Iris pigment epithelial cell (primary cell): Measurements from ENCODE around the gene WEE1.
"Not testable (repeated sequence)": the region's sequence is repeated elsewhere in the genome, so short reads cannot be mapped to it uniquely, and the experiment has no call there.

ENCODE experiments used
- DNase-seq: peaks from one replicate; pipeline ENCODE4 v3.0.0-alpha.2; 2011; ENCODE audit warnings: low read depth

The WEE1 gene

DNA sequence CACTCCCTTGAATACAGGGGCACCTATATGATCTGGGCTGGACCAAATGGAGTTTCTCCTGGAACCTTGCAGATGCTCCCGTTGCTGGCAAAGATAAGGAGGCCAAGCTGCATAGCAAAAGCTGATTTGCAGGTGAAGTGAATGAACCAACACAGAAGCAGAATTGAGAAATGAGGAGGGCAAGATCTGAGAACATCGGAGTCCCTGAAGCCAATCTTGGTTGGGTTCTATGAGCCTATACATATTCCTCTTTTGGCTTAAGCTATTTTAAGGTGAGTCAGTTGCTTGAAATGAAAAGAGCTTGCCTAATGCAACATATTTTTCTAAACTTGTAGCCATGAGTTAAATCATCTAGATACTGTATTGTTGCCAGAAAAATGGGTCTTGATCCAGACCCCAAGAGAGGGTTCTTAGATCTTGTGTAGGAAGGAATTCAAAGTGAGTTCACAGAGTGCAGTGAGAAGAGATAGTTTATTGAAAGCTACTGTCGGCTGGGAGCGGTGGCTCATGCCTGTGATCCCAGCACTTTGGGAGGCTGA is 23.5 kb downstream of the WEE1 start:
- DNase-seq: peak; percentile 25

- no peak for DNase-seq
Measured at GRCh38 chr11:9600166-9600565, 26.7 kb downstream of the WEE1 start.

- DNase-seq: no peak
Measured at GRCh38 chr11:9600644-9601036, 27.2 kb downstream of the WEE1 start.

DNA sequence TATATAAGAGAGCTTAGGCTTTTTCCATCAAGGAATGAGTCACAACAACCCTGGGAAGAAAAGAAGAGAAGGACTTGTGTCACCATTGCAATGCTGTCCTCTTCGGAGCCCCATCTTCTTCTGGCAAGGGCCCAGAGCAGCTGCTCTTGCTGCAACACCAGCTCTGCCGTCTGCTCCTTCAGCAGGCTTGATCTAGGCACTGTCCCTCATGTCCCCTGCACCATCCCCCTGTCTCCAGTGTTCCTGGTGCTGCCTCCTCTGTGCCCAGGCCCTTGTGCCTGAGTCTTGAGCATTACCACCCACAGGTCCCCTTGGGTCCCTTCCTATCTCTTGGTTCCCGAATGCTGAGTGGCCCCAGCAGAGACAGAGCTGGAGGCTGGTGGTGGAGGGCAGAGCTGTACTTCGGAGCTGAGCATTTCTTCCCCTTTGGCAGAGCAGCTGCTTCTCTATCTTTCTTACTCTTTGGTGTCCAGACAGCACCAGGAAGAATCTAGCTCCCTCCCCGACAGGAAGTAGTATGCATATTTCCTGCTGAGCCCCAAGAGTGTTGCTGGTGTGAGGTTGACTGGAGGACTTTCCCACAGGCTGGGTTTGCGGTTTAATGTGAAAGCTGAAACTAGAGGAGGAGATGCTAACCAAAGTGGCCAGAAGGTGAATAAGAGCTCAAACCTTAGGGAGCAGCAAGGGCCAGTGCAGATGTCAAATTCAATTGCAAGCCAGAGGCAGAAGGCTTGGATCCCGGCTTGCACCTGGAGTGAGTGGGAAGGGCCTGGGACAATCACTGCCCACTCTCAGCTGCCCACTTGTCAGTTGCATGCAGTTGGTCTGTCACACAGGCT is 27.8 kb downstream of the WEE1 start:
- peak; percentile 93 for DNase-seq

DNA sequence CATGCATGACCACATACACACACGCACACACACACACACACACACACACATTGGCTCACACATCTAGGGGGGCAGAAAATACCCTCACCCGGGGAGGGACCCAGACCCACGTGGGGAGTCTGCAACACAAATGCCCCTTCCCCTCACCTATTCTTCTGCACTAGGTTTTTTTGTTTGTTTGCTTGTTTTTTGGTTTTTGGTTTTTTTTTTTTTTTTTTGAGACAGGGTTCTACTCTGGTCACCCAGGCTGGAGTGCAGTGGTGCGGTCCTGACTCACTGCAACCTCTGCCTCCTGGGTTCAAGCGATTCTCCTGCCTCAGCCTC is 28.4 kb downstream of the WEE1 start:
- DNase-seq: no peak

- not testable (repeated sequence) for DNase-seq
Measured at GRCh38 chr11:9603214-9603613, 29.7 kb downstream of the WEE1 start.

- DNase-seq: peak; percentile 7
Measured at GRCh38 chr11:9604134-9604533, 30.7 kb downstream of the WEE1 start.

- DNase-seq: no peak
Measured at GRCh38 chr11:9605742-9606141, 32.3 kb downstream of the WEE1 start.

GRCh38 chr11:9606809-9607510 is 33.5 kb downstream of the WEE1 start:
- no peak for DNase-seq

GRCh38 chr11:9607511-9607899 is 34.0 kb downstream of the WEE1 start:
- no peak for DNase-seq

DNA sequence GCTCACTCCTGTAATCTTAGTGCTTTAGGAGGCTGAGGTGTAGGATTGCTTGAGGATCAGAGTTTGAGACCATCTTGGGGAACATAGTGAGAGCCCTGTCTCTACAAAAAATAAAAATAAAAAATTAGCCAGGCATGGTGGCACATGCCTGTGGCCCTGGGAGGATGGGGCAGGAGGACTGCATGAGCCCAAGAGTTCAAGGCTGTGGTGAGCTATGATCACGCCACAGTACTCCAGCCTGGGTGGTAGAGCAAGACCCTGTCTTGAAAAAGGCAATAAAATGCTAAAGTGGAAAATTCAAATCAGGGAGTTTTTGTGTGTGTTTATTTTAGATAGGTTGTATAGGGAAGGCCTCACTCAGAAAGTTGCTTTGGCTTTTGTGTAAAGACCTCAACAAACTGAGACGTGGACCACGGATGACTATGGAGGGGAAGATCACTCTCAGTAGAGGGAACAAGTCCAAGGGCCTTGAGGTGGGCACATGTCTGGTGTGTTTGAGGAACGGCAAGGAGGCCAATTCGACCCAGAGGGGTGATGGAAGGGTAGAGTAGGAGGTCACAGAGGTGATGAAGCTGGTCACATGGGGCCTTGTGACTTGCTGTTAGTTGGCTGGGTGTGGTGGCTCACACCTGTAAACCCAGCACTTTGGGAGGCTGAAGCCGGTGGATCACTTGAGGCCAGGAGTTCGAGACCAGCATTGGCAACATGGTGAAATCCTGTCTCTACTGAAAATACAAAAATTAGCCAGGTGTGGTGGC is 35.7 kb downstream of the WEE1 start:
- DNase-seq: no peak

GRCh38 chr11:9609841-9610240 is 36.4 kb downstream of the WEE1 start:
- DNase-seq: no peak

DNA sequence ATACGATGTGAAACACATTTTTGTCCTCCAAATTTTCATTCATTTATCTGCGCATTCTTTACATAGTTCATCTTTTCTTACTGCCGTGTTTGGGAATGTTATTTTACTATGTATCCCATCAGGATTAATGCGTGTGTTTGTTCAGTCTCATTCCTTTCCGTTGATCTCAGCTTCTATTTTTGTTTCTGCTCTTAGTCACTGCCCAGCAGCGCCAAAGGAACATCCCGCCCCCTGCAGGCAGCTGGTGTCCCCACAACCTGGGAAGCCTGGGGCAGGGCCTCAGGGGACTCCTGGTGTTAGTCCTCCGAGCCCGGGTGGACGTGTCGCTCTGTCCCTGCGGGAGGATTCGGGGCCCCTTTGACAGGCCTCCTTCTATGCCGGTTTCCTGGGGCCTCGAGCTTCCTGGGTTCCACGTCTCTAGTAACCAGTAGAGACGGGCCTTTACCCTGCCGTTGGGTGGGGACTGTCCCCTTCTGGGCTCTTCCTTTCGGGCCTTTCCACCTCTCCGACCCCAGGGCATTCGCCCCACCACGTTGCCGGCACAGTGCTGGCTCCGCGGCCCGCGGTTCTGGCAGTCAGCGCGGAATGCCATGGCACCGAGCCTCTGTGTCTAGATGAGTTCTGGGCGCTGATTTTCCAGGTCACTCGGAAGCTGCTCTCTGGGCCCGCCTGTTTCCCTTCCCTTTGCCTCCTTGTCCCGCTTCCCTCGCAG is 39.8 kb downstream of the WEE1 start:
- peak; percentile 97 for DNase-seq

DNA sequence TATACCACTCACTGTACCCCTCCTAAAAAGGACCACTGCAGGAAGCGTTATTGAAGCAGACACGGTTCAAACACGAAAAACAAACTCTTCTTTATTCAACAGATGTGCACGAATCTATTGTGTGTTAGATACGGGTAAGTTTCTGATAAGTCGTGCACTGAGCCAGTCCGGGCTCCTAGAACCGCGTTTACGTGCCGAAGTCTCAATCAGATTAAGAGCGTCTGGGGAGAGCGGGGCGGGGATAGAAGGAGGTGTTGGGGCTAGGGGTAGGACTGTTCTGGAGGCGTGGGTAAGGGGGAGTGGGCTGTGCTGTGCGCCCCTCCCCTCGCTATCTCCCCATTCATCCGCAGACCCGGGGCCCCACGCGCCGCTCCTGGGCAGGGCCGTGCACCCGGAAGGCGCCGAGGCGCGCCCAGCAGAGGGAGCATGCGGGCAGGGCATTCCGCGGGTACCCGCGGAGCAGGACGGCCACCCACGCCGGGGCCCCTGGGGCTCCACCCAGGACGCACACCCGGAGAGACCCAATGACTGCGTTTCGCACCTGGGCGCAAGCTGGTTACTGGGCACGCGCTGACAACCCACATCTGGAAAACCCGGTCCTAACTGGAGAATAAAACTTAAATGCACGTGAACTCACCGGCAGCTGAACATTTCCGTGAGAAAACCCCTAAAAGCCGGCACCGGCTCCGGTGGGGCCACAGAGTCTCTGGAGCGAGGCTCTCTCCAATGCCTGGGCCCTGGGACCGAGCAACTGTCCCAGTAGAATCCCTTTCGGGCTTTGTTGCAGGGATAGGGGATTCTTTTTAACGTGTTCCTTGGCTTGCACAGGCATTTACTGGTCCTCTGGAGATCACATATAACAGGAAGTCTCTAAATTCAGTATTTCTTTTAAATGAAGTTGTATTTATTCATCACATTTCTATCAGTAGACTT is 40.6 kb downstream of the WEE1 start:
- DNase-seq: peak; percentile 85

GRCh38 chr11:9615031-9615451 is 41.6 kb downstream of the WEE1 start:
- DNase-seq: no peak

- DNase-seq: peak; percentile 45
Measured at GRCh38 chr11:9616042-9616675, 42.7 kb downstream of the WEE1 start.

- peak; percentile 24 for DNase-seq
Measured at GRCh38 chr11:9616858-9617257, 43.4 kb downstream of the WEE1 start.

DNA sequence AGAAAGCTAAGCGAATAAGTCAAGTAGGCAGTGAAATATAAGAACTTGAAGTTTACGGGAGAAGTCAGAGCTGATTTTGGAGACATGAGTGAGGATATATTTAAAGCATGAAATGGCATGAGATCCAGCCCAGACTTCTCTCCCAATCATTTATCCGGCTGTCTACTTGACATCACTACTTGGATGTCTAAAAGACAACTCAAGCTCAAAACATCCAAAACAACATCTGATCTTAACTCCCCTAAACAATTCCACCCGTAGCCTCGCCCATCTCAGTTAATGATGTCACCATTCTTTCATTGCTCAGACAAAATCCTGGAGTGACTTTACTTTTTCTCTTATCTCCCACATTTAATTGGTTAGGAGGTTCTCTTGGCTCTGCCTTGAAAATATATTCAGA is 44.5 kb downstream of the WEE1 start:
- DNase-seq: peak; percentile 84

DNA sequence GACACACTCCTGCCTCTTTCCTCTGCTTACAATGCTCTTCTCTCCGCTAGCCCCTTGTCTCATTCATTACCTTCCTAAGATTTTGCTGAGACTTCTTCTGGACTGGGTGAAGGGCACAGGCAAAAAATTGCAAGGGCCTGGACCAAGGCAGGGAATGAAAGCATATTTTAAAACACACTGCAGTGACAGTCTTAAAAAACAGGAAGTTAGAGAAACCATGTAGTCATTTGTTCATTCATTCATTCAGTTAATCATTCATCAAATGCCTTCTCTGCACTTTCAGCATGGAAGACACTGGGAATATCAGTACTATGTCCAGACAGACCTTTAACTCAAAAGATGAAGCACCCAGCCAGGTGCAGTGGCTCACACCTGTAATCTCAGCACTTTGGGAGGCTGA is 45.5 kb downstream of the WEE1 start:
- no peak for DNase-seq

DNA sequence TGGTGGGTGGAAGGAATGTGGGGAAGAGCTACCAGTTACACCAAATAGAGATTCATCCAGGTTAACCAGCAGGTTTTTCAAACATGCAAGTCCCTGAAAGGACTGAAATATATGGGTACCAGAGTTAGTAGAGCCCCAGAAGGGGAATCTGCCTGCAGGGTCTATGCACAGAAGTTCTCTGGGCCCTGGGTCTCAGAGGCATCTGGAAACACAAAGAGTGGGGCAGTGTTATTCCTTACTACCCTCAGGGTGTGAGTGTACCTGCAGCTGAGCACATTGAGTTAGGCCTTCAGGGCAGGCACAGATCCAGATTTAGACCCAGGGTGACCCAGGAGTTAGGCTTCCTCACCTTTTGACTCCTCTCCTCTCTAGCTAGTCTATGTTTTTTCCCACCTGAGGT is 46.5 kb downstream of the WEE1 start:
- no peak for DNase-seq
